Measurements from ENCODE around the gene AMN.
A peak's percentile ranks its signal among the peaks of the same experiment; 100 is the strongest.
"Not testable (repeated sequence)": the region's sequence is repeated elsewhere in the genome, so short reads cannot be mapped to it uniquely, and the experiment has no call there.

Gene AMN

DNA sequence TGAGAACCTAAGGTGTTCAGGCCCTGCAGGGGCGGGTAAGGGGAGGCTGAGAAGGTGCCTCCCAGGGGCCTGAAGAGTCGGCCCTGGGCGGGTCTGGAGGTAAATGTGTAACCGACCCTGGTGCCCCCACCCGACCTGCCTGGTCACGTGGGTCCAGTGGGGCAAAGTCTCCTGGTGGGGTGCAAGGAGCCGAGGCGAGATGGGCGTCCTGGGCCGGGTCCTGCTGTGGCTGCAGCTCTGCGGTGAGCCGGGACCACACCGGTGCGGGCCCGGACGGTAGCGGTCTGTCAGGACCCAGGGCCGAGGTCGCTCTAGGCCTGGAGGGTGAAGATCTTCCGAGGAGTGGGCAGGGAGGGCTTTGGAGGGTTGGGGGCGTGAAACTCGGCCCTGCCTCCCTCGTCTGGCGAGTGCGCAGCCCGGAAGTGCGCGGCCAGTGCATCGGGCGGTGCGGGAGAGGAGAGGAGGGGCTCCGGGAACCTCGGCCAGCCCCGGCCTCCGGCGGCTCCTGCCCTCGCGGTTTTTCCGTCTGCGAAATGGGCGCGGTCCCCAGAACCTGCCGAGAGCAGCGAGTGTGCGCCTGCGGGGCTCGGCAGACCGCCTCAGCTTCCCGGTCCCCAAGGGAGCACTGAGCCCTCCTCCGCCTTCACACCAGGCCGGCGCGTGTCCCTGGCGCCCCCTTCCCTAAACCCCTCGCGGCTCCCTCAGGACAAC is at the start of gene AMN:
Gene AMN (plus strand): TSS at position 174 of the 711 bp plus-strand sequence. CDS start 26 bp downstream, at position 200.
- no peak for DNase-seq

DNA sequence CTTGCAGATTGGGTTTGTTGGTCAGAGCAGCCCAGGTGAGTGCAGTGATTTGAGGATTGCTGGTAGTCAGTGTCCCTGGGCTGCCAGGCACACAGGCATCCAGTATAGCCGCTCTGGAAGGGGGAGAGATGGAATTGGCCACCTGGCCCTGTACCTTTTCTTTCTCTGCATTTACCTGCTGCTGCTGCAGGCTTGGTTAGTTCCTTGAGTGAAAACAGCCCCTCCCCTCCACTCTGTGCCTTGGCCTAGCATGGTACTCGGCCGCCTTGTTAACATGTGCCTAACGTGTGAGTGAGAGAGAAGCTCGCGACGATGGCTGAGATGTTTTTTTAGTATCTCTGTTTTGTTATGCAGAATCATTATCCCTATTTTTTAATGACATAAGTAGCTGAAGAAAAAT is 49.3 kb upstream of the AMN start:
- DNase-seq, result no peak

- no peak for DNase-seq
These were observed 48.9 kb upstream of the AMN start for GRCh38 chr14:102873546-102874061.

GRCh38 chr14:102875652-102876051 is 46.8 kb upstream of the AMN start:
- no peak for DNase-seq

DNA sequence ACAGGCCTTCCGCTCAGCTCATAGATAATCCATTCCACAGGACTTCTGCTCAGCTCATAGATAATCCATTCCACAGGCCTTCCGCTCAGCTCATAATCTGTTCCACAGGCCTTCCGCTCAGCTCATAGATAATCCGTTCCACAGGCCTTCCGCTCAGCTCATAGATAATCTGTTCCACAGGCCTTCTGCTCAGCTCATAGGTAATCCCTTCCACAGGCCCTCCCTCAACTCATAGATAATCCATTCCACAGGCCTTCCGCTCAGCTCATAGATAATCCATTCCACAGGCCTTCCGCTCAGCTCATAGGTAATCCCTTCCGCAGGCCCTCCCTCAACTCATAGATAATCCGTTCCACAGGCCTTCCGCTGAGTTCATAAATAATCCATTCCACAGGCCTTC is 45.0 kb upstream of the AMN start:
- DNase-seq, result not testable (repeated sequence)

- DNase-seq, result no peak
These were observed 44.1 kb upstream of the AMN start for GRCh38 chr14:102878174-102878969.

DNA sequence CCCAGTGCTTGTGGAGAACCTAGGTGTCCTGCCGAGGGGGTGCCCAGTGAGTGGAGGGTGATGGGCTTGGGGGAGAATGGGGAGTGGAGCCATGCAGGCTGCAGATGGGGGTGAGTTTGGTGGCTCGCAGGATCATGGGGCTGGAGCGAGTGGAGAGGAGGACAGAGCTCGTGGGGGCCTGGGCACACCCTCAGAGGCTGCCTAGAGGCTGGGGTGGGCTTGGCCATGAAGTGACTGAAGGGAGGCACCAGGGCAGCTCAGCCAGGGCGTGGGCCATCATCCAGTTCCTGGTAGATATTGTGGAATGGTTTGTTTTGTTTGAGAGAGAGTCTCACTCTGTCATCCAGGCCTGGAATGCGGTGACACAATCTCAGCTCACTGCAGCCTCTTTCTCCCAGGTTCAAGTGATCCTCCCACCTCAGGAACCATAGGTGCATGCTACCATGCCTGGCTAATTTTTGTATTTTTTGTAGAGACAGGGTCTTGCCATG is 43.4 kb upstream of the AMN start:
- no peak for DNase-seq

GRCh38 chr14:102882226-102882906 is 40.1 kb upstream of the AMN start:
- no peak for DNase-seq

DNA sequence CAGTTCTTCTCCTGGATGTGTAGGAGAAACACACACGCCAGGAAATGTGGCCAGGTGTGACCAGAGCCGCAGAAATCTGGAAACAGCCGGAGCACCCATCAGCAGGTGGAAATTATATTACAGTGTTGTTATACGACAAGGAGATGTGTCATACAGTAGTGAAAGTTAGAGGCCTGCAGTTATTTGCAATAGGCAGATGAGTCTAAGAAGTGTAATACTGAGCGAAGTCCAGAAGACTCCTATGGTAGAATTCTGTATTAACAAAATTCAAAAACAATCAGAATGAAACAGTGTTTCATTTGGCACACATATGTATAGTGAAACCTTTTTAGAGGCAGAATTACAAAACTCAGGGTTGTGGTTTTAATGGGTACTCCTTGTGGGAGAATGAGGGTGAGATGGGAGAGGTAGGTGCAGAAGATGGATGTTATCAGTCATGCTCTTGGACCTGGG is 39.3 kb upstream of the AMN start:
- DNase-seq, result no peak

DNA sequence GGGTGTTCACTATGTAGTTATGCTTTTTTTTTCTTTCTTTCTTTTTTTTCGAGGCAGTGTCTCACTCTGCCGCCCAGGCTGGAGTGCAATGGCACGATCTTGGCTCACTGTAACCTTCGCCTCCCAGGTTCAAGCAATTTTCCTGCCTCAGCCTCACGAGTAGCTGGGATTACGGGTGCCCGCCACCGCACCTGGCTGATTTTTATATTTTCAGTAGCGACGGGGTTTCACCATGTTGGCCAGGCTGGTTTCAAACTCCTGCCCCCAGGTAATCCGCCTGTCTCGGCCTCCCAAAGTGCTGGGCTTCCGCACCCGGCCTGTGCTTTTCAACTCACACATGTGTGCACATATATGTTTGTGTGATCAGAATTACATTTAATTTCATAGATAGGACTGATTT is 38.9 kb upstream of the AMN start:
- DNase-seq, result no peak

GRCh38 chr14:102885737-102886447 is 36.6 kb upstream of the AMN start:
- no peak for DNase-seq

- DNase-seq, result no peak
These were observed 33.7 kb upstream of the AMN start for GRCh38 chr14:102888748-102889147.

DNA sequence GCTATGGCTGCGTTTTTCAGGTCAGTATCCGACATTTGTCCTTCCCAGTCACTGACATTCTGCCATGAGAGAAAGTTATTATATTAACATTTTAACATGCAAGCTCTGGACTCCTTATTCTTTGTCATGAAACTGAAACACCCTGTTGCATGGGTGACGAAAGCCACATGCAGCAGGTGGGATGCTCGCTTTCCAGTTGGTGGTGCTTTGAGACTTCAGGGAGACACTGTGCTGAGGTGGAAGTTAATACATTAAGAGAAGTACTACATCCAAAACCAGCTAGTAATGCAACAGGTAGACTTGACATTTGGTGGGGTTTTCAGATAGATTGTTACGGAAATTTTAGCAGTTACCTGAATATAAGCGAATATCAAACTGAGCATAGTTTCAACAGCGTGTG is 32.8 kb upstream of the AMN start:
- DNase-seq, result no peak

GRCh38 chr14:102891111-102891510 is 31.4 kb upstream of the AMN start:
- DNase-seq, result no peak

GRCh38 chr14:102891556-102891955 is 30.9 kb upstream of the AMN start:
- DNase-seq, result no peak

DNA sequence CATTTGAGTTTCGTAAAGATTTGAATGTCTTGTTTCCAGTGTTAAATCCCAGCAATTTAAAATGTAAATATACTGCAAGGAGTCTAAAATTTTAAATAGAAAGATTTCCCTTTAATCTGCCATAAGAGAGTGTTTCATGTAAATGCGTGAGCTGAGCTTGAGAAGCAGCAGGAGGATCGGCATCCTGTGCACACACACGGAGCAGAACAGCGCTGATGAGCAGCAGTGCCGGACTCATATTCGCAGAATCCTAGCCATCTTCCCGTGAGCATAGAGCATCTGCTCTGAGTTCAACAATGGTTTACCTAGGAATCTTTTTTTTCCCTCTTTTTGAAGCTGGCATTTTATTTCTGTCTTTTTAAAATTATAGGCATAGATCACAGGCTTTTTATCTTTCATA is 29.8 kb upstream of the AMN start:
- DNase-seq, result no peak

- peak in 2 of 56 donors; percentile 14 to 20 for DNase-seq
These were observed 29.0 kb upstream of the AMN start for GRCh38 chr14:102893452-102893851.

GRCh38 chr14:102896735-102897134 is 25.7 kb upstream of the AMN start:
- DNase-seq, result not testable (repeated sequence)

DNA sequence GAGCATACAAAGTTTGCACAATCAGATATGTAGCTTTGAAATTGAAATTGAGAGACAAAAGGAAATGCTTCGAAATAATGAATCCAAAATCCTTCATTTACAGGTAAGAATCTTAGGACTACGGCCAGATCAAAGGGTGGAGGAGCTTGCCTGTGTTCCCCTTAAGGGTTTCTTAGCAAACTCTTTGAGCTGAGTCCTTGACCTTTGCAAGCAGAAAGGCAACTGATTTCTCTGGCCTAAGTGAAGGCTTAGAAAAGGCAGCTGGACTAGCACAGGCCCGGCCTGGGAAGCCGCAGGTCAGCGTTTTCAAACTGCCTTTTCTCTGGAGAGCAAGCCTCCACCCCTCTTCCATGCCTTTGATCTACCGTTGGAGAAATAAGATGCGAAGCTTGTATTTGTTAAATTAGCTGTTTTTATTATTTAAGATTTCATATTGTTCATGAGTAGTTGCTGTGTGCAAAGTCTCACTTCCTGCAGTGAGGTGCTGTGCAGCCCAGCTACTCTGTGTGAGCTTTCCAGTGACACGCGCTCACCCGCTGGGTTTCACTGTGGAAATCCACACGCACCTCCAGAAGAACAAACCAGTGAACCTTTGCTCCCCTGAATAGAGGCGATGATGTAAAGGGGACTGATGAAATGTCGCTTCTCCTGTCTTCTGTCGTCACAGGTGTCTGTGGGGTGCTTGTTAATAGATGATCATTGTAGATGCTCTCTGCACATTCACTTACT is 25.0 kb upstream of the AMN start:
- no peak for DNase-seq

GRCh38 chr14:102898298-102898697 is 24.2 kb upstream of the AMN start:
- no peak for DNase-seq
